ENCODE results near the gene CLK3. TPM values are rescaled to one million over a fixed set of nuclear protein-coding genes. Genes with fewer than 3 reads are reported as not detected.

Gene CLK3
- total and polyA plus RNA-seq, 2 of the 13 experiments (the other 11 are each of a cell fraction or from before 2014, with no cell fraction given): 41.5 to 82.0 TPM

- TF ChIP-seq ZNF256 (CRISPR knock-in tag; conservative IDR thresholded peaks at IDR 0.05) (no peak), ZBTB7B (CRISPR knock-in tag; IDR thresholded peaks at IDR 0.05) (no peak), ZSCAN20 (CRISPR knock-in tag; IDR thresholded peaks at IDR 0.05; ENCODE audit: borderline replicate concordance) (no peak), PITX1 (CRISPR knock-in tag; IDR thresholded peaks at IDR 0.05) (no peak), JUNB (CRISPR knock-in tag; IDR thresholded peaks at IDR 0.05; ENCODE audit: borderline replicate concordance) (no peak), ZNF614 (CRISPR knock-in tag; IDR thresholded peaks at IDR 0.05; ENCODE audit: borderline replicate concordance) (peak; percentile 62; the same call in 1 of the 2 replicates), KAT8 (CRISPR knock-in tag; IDR thresholded peaks at IDR 0.05) (0 out of 2 replicates have a peak, but pooled peaks have one; percentile 38), ARNT (IDR thresholded peaks at IDR 0.05) (no peak), FOXC1 (CRISPR knock-in tag; IDR thresholded peaks at IDR 0.05; ENCODE audit: borderline replicate concordance) (no peak), RAD51 (IDR thresholded peaks at IDR 0.05; ENCODE audit: borderline replicate concordance) (no peak), ZNF800 (CRISPR knock-in tag; IDR thresholded peaks at IDR 0.05) (no peak), ZMAT5 (CRISPR knock-in tag; IDR thresholded peaks at IDR 0.05; ENCODE audit: borderline replicate concordance, low read depth) (no peak), ZFYVE20 (CRISPR knock-in tag; IDR thresholded peaks at IDR 0.05; ENCODE audit: borderline replicate concordance, low read depth) (no peak), DBP (CRISPR knock-in tag; IDR thresholded peaks at IDR 0.05; ENCODE audit: not compliant biosample characterization) (no peak), ZNF10 (CRISPR knock-in tag; IDR thresholded peaks at IDR 0.05; ENCODE audit: borderline replicate concordance, low read depth) (no peak), RXRB (CRISPR knock-in tag; IDR thresholded peaks at IDR 0.05; ENCODE audit: borderline replicate concordance) (peak; percentile 65; the same call in 1 of the 2 replicates), ZNF451 (CRISPR knock-in tag; IDR thresholded peaks at IDR 0.05) (no peak), MBD4 (IDR thresholded peaks at IDR 0.05; ENCODE audit: borderline replicate concordance, low read length) (no peak), KLF12 (CRISPR knock-in tag; IDR thresholded peaks at IDR 0.05; ENCODE audit: borderline replicate concordance) (no peak), FOXO1 (CRISPR knock-in tag; IDR thresholded peaks at IDR 0.05) (no peak; the same call in 1 of the 2 replicates), WIZ (CRISPR knock-in tag; IDR thresholded peaks at IDR 0.05) (no peak), RNF2 (conservative IDR thresholded peaks at IDR 0.05; ENCODE audit: low read depth) (no peak), ZNF337 (CRISPR knock-in tag; IDR thresholded peaks at IDR 0.05; ENCODE audit: borderline replicate concordance, low read depth) (no peak), BRD4 (CRISPR knock-in tag; IDR thresholded peaks at IDR 0.05) (no peak), MLX (CRISPR knock-in tag; IDR thresholded peaks at IDR 0.05) (no peak)
Observed at GRCh38 chr15:74620636-74621545, 5.3 kb downstream of the CLK3 start (continued).
